ENCODE results near the gene ATP1A3. TPM values are rescaled to one million over a fixed set of nuclear protein-coding genes. Genes with fewer than 3 reads are reported as not detected.

ATP1A3 gene
- total RNA-seq, 1 experiment from 2014 or later = 34.7 TPM

DNA sequence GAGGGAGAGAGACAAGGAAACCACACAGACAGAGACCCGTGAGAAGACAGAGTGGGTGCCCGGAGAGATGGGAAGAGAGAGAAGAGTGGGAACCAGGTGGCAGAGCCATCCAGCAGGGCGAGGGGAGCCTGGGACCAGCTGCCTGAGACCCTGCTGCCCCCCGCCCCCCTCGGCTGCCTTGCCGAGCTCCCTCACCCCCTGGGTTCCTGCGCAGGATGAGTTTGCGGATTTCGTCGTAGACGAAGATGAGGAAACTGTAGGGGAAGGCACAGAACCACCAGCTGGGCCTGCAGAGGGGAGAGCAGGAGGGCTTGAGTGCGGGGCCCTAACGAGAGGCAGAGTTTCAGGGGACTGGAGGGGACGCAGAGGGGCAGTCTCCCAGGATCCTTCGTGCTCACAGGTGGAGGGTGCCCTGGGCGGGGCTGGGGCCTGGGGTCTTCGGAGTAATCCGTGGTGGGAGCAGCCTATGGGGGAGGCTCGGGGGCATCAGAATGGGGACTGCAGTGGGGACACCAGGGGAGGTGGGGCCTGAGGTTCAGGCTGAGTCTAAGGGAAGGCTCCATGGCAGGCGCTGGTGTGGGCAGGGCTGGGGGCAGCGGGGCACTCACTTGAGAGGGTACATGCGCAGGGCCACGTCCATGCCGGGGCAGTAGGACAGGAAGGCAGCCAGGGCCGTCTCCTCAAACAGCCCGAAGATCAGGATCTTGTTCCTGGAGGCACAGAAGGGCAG lies 26.8 kb downstream of the ATP1A3 start (continued):
- TF ChIP-seq POLR2AphosphoS5 (IDR thresholded peaks at IDR 0.05; ENCODE audit: low read depth, low read length) (no peak), SIN3A (IDR thresholded peaks at IDR 0.05; ENCODE audit: low read depth) (no peak), CBX3 (IDR thresholded peaks at IDR 0.05; ENCODE audit: low read depth) (no peak), ELF1 (IDR thresholded peaks at IDR 0.05; ENCODE audit: borderline replicate concordance, low read depth) (no peak), RAD21 (IDR thresholded peaks at IDR 0.05; ENCODE audit: low read depth) (no peak), JUND (IDR thresholded peaks at IDR 0.05) (no peak)
- TF ChIP-seq, protein P1, sequence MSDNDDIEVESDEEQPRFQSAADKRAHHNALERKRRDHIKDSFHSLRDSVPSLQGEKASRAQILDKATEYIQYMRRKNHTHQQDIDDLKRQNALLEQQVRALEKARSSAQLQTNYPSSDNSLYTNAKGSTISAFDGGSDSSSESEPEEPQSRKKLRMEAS (IDR thresholded peaks at IDR 0.05) = no peak
- TF ChIP-seq, protein P2, sequence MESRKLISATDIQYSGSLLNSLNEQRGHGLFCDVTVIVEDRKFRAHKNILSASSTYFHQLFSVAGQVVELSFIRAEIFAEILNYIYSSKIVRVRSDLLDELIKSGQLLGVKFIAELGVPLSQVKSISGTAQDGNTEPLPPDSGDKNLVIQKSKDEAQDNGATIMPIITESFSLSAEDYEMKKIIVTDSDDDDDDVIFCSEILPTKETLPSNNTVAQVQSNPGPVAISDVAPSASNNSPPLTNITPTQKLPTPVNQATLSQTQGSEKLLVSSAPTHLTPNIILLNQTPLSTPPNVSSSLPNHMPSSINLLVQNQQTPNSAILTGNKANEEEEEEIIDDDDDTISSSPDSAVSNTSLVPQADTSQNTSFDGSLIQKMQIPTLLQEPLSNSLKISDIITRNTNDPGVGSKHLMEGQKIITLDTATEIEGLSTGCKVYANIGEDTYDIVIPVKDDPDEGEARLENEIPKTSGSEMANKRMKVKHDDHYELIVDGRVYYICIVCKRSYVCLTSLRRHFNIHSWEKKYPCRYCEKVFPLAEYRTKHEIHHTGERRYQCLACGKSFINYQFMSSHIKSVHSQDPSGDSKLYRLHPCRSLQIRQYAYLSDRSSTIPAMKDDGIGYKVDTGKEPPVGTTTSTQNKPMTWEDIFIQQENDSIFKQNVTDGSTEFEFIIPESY (IDR thresholded peaks at IDR 0.05; ENCODE audit: extremely low read depth, insufficient replicate concordance, low read length) = no peak

DNA sequence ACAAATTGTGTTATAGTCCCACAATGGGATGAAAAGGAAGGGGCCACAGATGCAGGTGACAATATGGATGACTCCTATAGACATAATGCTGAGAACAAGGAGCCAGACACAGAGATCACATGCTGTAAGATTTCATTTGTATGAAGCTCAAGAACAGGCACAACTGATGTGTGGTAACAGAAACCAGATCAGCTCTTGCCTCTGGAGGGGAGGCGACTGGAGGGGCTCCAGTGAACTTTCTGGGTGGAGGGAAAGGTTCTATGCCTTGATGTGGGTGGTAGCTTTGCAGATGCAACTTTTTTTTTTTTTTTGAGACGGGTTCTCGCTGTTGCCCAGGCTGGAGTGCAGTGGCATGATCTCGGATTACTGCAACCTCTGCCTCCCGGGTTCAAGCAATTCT lies 28.9 kb downstream of the ATP1A3 start:
- no peaks in the 10 kb centered on the region for H3K27me3 ChIP-seq (ENCODE audit: insufficient read depth, low read length)
- intact Hi-C loops (cut with micrococcal nuclease) = no loop called here
- CTCF ChIA-PET = interaction anchor here (1.1 kb wide), 1 partner anchor 70 kb away, joined by 4 read pairs; no protein-coding TSS in a partner anchor
- H3K27ac ChIP-seq (ENCODE audit: low read depth, low read length) = no peak overlapping the region
- no peaks in the 10 kb centered on the region for H3K9me3 ChIP-seq (ENCODE audit: control insufficient read depth in 1 of 2, insufficient read depth in 1 of 2, low read depth in 1 of 2, low read length in 2 of 2)
- no peak overlapping the region for H3K9ac ChIP-seq (ENCODE audit: low read length)
- ATAC-seq (no peak), DNase-seq (ENCODE audit: low read depth, low spot score) (no peak)
- H3K9me2 ChIP-seq (ENCODE audit: insufficient read depth) = no peaks in the 10 kb centered on the region
- no peak overlapping the region for H2AFZ ChIP-seq (ENCODE audit: low read depth, low read length, poor library complexity, severe bottlenecking)
- H3K79me2 ChIP-seq (ENCODE audit: insufficient read depth, low read length) = no peaks in the 10 kb centered on the region
- TF ChIP-seq ELF1 (IDR thresholded peaks at IDR 0.05; ENCODE audit: borderline replicate concordance, low read depth) = no peak
- TF ChIP-seq SRF (IDR thresholded peaks at IDR 0.05; ENCODE audit: low read depth) = no peak
- TF ChIP-seq, protein P3, sequence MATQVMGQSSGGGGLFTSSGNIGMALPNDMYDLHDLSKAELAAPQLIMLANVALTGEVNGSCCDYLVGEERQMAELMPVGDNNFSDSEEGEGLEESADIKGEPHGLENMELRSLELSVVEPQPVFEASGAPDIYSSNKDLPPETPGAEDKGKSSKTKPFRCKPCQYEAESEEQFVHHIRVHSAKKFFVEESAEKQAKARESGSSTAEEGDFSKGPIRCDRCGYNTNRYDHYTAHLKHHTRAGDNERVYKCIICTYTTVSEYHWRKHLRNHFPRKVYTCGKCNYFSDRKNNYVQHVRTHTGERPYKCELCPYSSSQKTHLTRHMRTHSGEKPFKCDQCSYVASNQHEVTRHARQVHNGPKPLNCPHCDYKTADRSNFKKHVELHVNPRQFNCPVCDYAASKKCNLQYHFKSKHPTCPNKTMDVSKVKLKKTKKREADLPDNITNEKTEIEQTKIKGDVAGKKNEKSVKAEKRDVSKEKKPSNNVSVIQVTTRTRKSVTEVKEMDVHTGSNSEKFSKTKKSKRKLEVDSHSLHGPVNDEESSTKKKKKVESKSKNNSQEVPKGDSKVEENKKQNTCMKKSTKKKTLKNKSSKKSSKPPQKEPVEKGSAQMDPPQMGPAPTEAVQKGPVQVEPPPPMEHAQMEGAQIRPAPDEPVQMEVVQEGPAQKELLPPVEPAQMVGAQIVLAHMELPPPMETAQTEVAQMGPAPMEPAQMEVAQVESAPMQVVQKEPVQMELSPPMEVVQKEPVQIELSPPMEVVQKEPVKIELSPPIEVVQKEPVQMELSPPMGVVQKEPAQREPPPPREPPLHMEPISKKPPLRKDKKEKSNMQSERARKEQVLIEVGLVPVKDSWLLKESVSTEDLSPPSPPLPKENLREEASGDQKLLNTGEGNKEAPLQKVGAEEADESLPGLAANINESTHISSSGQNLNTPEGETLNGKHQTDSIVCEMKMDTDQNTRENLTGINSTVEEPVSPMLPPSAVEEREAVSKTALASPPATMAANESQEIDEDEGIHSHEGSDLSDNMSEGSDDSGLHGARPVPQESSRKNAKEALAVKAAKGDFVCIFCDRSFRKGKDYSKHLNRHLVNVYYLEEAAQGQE (IDR thresholded peaks at IDR 0.05; ENCODE audit: low read depth) = no peak
- no peak for TF ChIP-seq SIN3A (IDR thresholded peaks at IDR 0.05; ENCODE audit: low read depth)
- no peaks in the 10 kb centered on the region for H3K36me3 ChIP-seq (ENCODE audit: control insufficient read depth in 1 of 2, insufficient read depth in 2 of 2, low read length in 2 of 2)
- peaks cover 7 to 11% of the 10 kb centered on the region in 2 experiments; a peak in 3 of 4 replicates for H3K4me1 ChIP-seq (ENCODE audit: control insufficient read depth in 1 of 2, insufficient read depth in 2 of 2, low read length in 2 of 2)
- BruUV-seq (replicated peaks) = no TSS peak
- H4K20me1 ChIP-seq (ENCODE audit: insufficient read depth) = no peaks in the 10 kb centered on the region
- H3K4me2 ChIP-seq (ENCODE audit: low read length) = no peak overlapping the region
- RAD21 ChIA-PET (ENCODE audit: low non-redundant PET in 1 of 2, low total read pairs in 2 of 2, uncharacterized antibody in 2 of 2, unreplicated experiment in 2 of 2) = no interaction called here
- POLR2A ChIA-PET = no interaction called here
- H3K4me3 ChIP-seq (replicated peaks in 1 of 2; ENCODE audit: low read depth in 1 of 2, low read length in 2 of 2) = no peak overlapping the region
